Activated CD4-positive, alpha-beta T cell treated with anti-CD3 and anti-CD28 coated beads for 1 hour (primary cell): ENCODE results near the gene SETD3.

Experiments used
- DNase-seq: peaks from one replicate; pipeline ENCODE4 v3.0.0-alpha.2; 2020

The SETD3 gene

GRCh38 chr14:99516156-99516870 is 35.7 kb upstream of the SETD3 start:
- DNase-seq = no peak

GRCh38 chr14:99515301-99516155 is 34.9 kb upstream of the SETD3 start:
- DNase-seq = no peak

DNA sequence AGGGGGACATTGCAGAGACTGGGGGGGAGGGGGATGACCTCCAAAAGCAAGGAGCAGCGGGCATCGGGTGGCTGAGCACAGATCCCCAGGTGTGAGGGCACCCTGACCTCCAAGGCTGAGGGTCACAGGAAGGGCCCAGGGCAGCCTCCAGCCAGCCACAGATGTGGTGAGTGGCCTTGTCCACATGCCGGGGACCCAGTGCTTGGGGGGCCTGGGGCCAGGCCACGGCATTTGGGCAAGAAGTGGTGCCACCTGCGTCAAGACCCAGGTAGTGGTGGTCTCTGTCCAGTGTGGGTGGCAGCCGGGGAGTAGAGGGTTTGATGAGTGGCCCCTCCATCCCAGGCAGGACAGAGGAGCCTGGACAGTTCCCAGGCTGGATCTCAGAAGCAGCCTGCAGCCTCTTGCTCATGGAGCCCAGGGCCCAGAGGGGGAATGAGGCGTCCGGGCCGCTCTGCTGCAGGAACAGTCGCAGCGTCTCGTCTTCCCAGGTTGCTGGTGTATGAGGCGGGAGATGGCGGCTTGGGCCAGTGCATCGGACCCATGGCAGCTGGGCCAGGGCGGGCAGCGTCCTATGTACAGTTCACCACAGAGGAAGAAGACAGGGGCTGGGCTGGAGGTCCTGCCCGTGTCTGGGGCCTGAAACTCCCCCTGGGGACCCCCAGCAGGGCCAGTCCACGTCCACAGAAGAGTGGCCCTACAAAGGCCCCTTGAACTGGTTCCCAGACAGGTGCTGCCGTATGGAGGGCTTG is 34.1 kb upstream of the SETD3 start:
- DNase-seq = no peak

- no peak for DNase-seq
These were observed 33.4 kb upstream of the SETD3 start for GRCh38 chr14:99513946-99514551.

DNA sequence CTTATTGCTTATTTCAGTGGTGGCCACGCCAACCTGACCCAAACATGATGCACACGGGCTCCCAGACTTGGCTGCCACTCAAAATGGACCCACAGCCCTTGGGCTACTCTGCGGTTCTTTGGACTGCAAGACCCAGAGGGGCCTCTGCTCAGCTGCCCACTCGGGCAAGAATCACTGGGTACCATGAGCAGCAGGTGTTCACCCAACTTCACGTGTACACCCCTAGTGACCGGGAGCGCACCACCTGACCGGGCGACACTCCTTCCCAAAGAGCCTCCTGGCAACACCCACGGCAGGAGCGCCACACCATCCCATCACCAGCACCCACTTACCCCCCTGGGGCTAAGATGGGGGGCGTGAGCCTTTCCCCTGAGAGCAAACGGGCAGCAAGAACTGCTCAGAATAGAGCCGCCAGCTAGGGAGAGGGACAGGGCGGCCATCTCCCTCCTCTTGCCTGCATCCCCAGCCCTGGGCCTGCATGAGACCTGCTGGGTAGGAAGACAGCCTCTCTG is 32.6 kb upstream of the SETD3 start:
- no peak for DNase-seq

DNA sequence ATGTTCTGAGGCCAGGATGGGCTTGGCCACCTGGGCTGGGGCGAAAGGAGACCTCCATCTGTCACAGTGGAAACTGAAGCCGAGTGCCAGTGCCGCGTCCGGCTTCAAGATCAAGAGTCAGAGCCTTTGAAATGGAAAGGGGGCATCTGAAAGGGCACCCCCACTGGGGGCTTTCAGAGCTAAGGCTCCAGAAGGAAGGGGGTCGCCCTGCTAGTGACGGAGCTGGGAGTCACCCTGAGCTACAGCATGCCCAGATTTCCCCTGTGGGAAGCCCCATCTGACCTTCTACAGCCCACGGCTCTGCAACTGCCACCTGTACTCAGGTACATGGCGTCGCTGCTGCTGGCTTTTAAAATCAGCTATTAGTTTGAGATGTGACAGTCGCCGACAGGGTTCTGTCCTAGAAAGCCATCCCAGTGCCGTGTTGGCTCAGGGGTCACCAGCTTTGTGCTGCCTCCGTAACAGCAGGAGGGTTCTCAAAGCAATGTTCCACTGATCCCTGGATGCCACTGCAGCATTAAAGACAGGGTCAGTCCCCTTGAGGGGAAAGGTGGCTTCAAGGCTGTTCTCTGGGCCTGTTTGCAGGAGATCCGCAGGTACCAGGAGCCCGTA is 32.0 kb upstream of the SETD3 start:
- no peak for DNase-seq

- DNase-seq = no peak
These were observed 31.4 kb upstream of the SETD3 start for GRCh38 chr14:99512110-99512449.

DNA sequence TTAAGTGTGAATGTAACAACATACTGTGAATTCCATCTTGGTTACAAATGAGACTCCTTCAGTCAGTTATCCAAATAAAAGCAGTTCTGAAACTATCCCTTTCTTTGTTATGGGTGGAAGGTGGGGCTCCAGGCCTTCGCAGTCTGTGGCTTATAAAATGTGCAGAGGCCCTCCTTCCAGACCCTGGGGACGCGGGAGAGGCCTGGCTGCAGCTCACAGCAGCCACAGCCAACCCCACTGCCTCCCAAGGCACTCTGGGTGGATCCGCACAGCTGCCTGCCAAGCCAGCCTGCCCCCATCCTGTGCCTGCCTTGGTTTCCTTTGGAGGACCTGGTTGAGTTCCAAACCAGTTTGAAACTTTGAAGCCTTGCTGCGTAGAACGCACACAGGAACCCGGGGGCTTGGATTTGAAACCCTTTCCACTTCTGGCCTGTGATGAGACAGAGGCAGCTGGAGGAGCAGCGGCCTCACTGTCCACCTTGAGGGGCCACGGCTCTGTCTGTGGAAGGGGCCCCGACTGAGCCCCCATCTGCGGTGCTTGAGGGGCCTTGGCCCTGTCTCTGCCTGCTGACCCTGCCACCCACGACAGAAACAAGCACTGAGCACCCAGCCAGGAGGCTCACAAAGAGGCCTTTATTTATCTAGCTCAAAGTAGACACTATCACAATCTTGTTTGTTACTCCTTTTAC is 30.9 kb upstream of the SETD3 start:
- DNase-seq = no peak

GRCh38 chr14:99510556-99511139 is 30.0 kb upstream of the SETD3 start:
- no peak for DNase-seq

- DNase-seq = no peak
These were observed 29.4 kb upstream of the SETD3 start for GRCh38 chr14:99509871-99510555.

- DNase-seq = no peak
These were observed 28.4 kb upstream of the SETD3 start for GRCh38 chr14:99508896-99509629.

- no peak for DNase-seq
These were observed 27.4 kb upstream of the SETD3 start for GRCh38 chr14:99507860-99508640.

DNA sequence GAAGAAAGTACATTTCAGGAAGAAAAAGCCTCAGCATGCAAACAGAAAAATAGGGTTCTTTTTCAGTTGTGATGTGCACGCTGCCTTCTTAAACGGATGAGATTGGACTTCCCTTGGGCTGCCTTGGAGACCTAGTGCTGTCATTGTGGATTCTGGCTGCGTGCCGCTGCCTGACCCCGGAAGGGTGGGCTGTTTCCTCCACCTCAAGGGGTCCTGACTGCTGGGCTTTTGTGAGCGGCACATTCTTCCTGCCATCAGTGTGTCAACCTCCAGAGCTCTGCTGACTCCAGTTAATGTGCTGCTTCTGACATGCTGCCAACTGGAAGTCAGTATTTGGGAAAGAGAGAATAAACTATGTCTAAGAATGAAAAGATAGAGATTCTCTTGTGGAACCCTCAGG is 25.6 kb upstream of the SETD3 start:
- DNase-seq = no peak

DNA sequence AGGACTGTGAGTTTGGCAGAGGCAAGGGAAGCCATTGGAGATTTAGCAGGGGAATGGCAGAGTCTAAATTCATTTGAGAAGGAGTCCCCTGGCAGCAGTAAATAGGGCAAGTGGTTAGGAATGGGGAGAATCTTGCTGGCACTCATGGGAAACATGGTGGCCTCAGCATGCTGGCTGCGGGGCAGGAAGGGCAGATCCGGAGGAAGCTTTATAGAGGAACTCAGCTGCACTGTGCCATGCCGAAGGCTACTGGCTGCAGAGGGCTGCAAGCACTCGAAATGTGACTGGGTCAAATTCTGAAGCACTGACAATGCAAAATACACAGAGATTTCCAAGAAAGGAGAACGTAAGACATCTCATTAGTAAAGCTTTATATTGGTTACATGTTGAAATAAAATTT is 24.4 kb upstream of the SETD3 start:
- no peak for DNase-seq

GRCh38 chr14:99503848-99504453 is 23.3 kb upstream of the SETD3 start:
- no peak for DNase-seq

DNA sequence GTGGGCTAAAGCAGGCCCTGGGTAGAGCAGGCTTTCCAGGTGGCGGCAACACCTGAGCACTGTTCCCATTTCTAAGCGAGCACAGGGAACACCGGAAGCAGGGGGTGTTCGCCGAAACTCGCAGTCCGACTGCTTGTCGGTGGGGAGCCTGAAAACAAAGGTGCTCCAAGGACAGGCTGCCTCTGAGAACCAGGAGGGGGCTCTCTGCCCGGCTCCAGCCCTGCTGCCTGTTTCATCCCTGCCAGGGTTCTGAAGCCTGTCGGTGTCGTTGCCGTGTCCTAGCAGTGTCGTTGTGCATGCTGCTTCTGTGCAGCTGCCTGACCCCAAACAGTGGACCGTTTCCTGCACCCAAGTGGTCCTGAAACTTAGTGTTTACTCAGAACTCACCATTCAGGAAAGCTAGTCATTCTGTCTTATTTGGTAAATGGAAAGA is 22.3 kb upstream of the SETD3 start:
- no peak for DNase-seq

DNA sequence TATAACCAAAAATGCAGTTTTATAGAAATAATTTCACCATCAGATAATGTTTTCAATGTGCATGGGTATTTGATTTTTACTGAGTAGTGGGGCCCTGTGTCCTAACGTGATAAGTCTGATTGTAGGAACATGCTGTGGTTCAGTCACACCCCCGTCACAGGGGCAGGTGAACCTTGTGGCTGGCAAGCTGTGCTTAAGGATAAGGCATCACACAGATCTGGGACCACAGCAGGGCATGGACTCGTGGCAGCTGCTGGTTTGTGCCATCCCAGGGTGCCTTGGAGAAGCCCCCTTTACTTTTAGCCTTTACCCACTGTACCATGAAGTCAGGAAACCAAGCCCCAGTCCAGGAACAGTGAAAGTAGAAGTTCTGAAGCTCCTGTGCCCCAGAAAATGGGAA is 17.2 kb upstream of the SETD3 start:
- no peak for DNase-seq

GRCh38 chr14:99497341-99497740 is 16.7 kb upstream of the SETD3 start:
- no peak for DNase-seq

- DNase-seq = no peak
These were observed 3.4 kb upstream of the SETD3 start for GRCh38 chr14:99484106-99484505.
